Esophagus squamous epithelium (tissue), 4 donors: ENCODE data around the gene BET1L.

Experiments
- POLR2A ChIP-seq, 4 donors: fragments of 450-650 bp; IDR thresholded peaks; one replicate each; pipeline ENCODE4 v1.6.1; 2017; ENCODE audit warnings: antibody characterized with exemption in 4 of 4, mild to moderate bottlenecking in 4 of 4, moderate library complexity in 3 of 4
- TF ChIP-seq, protein P1 (sequence below), 6 experiments: fragments of 450-650 bp in 4 of 6; fragments of 200-600 bp in 2 of 6; sonication (generic) in 2 of 6; IDR thresholded peaks; one replicate each; pipeline ENCODE4 v1.5.1; 2016 to 2019; ENCODE audit warnings: antibody characterized with exemption in 6 of 6, mild to moderate bottlenecking in 4 of 6, moderate library complexity in 4 of 6

DNA sequence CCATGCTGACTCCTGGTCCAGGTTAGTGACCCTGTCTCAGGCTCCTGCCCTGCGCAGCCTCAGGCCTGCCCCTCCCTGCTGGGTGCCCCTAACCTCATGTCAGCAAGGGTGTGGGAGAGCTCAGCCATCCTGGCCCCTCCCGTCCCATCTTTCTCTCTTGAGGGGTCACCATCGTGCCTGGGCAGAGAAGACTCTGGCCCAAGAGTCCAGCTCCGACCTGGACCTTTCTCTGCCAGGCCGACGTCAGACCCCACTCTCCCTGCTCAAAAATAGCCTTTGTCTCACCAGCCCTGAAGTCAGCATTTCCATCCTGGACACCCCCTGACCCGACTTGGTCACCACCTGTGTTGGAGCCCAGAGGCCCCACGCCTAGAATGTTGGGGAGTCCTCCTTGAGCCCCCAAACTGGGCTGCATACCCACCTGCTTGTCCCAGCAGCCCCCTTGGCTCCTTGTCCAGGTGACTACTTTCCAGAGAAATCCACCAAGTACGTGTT is 9.4 kb downstream of the BET1L start:
- no peak for TF ChIP-seq POLR2A (IDR thresholded peaks at IDR 0.05)
- TF ChIP-seq, protein P1, sequence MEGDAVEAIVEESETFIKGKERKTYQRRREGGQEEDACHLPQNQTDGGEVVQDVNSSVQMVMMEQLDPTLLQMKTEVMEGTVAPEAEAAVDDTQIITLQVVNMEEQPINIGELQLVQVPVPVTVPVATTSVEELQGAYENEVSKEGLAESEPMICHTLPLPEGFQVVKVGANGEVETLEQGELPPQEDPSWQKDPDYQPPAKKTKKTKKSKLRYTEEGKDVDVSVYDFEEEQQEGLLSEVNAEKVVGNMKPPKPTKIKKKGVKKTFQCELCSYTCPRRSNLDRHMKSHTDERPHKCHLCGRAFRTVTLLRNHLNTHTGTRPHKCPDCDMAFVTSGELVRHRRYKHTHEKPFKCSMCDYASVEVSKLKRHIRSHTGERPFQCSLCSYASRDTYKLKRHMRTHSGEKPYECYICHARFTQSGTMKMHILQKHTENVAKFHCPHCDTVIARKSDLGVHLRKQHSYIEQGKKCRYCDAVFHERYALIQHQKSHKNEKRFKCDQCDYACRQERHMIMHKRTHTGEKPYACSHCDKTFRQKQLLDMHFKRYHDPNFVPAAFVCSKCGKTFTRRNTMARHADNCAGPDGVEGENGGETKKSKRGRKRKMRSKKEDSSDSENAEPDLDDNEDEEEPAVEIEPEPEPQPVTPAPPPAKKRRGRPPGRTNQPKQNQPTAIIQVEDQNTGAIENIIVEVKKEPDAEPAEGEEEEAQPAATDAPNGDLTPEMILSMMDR (IDR thresholded peaks at IDR 0.05), result no peak
